ENCODE data around the gene PPP1R3F.
"Not testable (repeated sequence)": the region's sequence is repeated elsewhere in the genome, so short reads cannot be mapped to it uniquely, and the experiment has no call there.

PPP1R3F gene

GRCh38 chrX:49300703-49301102 is 31.1 kb downstream of the PPP1R3F start:
- Histone ChIP-seq H3K9ac (no peak overlapping the region), H3K4me3 (IDR thresholded peaks at IDR 0.05; ENCODE audit: insufficient read depth, low read depth, low read length) (no peak overlapping the region), H3K27me3 (ENCODE audit: insufficient read depth, low read depth) (no peaks in the 10 kb centered on the region), H3K36me3 (ENCODE audit: insufficient read depth) (no peaks in the 10 kb centered on the region), H3K79me2 (ENCODE audit: insufficient read depth, low read depth) (no peaks in the 10 kb centered on the region), H3K4me1 (ENCODE audit: low read depth, poor library complexity, severe bottlenecking) (no peaks in the 10 kb centered on the region), H2AFZ (ENCODE audit: low read depth) (no peak overlapping the region), H4K20me1 (ENCODE audit: insufficient read depth) (no peaks in the 10 kb centered on the region), H3K27ac (no peak overlapping the region), H3K4me2 (no peak overlapping the region)
- no peak for TF ChIP-seq CTCF (conservative IDR thresholded peaks at IDR 0.05; ENCODE audit: low read depth, low read length)

GRCh38 chrX:49303346-49303745 is 33.8 kb downstream of the PPP1R3F start, which contains the start of gene GAGE10:
GAGE10 (plus strand) TSS chrX:49303646; CDS start chrX:49304860, 1,214 bp downstream.
- Histone ChIP-seq H3K4me3 (IDR thresholded peaks at IDR 0.05; ENCODE audit: insufficient read depth, low read depth, low read length) (no peak within 1 kb of the TSS), H3K9ac (no peak within 1 kb of the TSS), H3K36me3 (ENCODE audit: insufficient read depth) (no peaks in the 10 kb centered on the region), H3K4me2 (no peak within 1 kb of the TSS), H4K20me1 (ENCODE audit: insufficient read depth) (no peaks in the 10 kb centered on the region), H3K4me1 (ENCODE audit: low read depth, poor library complexity, severe bottlenecking) (no peaks in the 10 kb centered on the region), H2AFZ (ENCODE audit: low read depth) (no peak within 1 kb of the TSS), H3K27me3 (ENCODE audit: insufficient read depth, low read depth) (no peaks in the 10 kb centered on the region), H3K79me2 (ENCODE audit: insufficient read depth, low read depth) (no peaks in the 10 kb centered on the region), H3K27ac (no peak within 1 kb of the TSS)
- TF ChIP-seq CTCF (conservative IDR thresholded peaks at IDR 0.05; ENCODE audit: low read depth, low read length), result no peak

- not testable (repeated sequence) for H2AFZ ChIP-seq (ENCODE audit: low read depth); H3K4me1 ChIP-seq (ENCODE audit: low read depth, poor library complexity, severe bottlenecking); H4K20me1 ChIP-seq (ENCODE audit: insufficient read depth); H3K4me3 ChIP-seq (IDR thresholded peaks at IDR 0.05; ENCODE audit: insufficient read depth, low read depth, low read length); H3K4me2 ChIP-seq; H3K79me2 ChIP-seq (ENCODE audit: insufficient read depth, low read depth); H3K36me3 ChIP-seq (ENCODE audit: insufficient read depth); H3K27ac ChIP-seq; H3K9ac ChIP-seq; H3K27me3 ChIP-seq (ENCODE audit: insufficient read depth, low read depth)
Measured at GRCh38 chrX:49307775-49308174, 38.2 kb downstream of the PPP1R3F start.

- Histone ChIP-seq H3K36me3 (ENCODE audit: insufficient read depth) (no peaks in the 10 kb centered on the region), H3K27me3 (ENCODE audit: insufficient read depth, low read depth) (no peaks in the 10 kb centered on the region), H3K9ac (no peak overlapping the region), H4K20me1 (ENCODE audit: insufficient read depth) (no peaks in the 10 kb centered on the region), H2AFZ (ENCODE audit: low read depth) (no peak overlapping the region), H3K4me2 (no peak overlapping the region), H3K4me1 (ENCODE audit: low read depth, poor library complexity, severe bottlenecking) (no peaks in the 10 kb centered on the region), H3K27ac (no peak overlapping the region), H3K79me2 (ENCODE audit: insufficient read depth, low read depth) (no peaks in the 10 kb centered on the region), H3K4me3 (IDR thresholded peaks at IDR 0.05; ENCODE audit: insufficient read depth, low read depth, low read length) (no peak overlapping the region)
- TF ChIP-seq CTCF (conservative IDR thresholded peaks at IDR 0.05; ENCODE audit: low read depth, low read length), result no peak
Measured at GRCh38 chrX:49308604-49309269, 39.1 kb downstream of the PPP1R3F start.

GRCh38 chrX:49309401-49309981 is 39.9 kb downstream of the PPP1R3F start:
- Histone ChIP-seq H4K20me1 (ENCODE audit: insufficient read depth) (no peaks in the 10 kb centered on the region), H3K4me1 (ENCODE audit: low read depth, poor library complexity, severe bottlenecking) (no peaks in the 10 kb centered on the region), H2AFZ (ENCODE audit: low read depth) (no peak overlapping the region), H3K27me3 (ENCODE audit: insufficient read depth, low read depth) (no peaks in the 10 kb centered on the region), H3K9ac (no peak overlapping the region), H3K79me2 (ENCODE audit: insufficient read depth, low read depth) (no peaks in the 10 kb centered on the region), H3K27ac (no peak overlapping the region), H3K4me3 (IDR thresholded peaks at IDR 0.05; ENCODE audit: insufficient read depth, low read depth, low read length) (no peak overlapping the region), H3K4me2 (no peak overlapping the region), H3K36me3 (ENCODE audit: insufficient read depth) (no peaks in the 10 kb centered on the region)
- TF ChIP-seq CTCF (conservative IDR thresholded peaks at IDR 0.05; ENCODE audit: low read depth, low read length), result no peak

All from KMS-11 (cell line).